ENCODE results near the gene SLMAP. TPM values are rescaled to one million over a fixed set of nuclear protein-coding genes. Genes with fewer than 3 reads are reported as not detected.

SLMAP gene
- total RNA-seq, 1 donor from 2014 or later, result 55.6 TPM

- intact Hi-C loops (cut with micrococcal nuclease), result no loop called here
These were observed 65.7 kb downstream of the SLMAP start for GRCh38 chr3:57821765-57822164.

GRCh38 chr3:57822686-57823085, 66.6 kb downstream of the SLMAP start:
- intact Hi-C loops (cut with micrococcal nuclease), result no loop called here

DNA sequence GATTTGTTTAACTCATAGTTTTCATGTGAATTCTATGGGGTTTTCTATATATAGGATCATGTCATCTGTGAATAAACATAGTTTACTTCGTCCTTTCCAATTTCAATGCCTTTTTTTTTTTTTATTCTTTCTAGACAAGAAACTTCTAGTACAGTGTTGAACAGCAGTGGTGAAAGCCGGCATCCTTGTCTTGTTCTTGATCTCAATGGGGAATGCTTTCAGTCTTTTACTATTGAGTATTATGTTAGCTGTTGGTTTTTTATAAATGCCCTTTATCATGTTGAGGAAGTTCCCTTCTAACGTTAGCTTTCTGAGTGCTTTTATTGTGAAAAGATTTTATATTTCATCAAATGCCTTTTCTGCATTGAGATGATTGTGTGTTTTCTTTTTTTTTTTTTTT, 69.0 kb downstream of the SLMAP start:
- intact Hi-C loops (cut with micrococcal nuclease), result loop anchor here (5.0 kb wide), 2 partner anchors 68 to 268 kb away; partner anchors contain the start of genes PDE12 and SLMAP

DNA sequence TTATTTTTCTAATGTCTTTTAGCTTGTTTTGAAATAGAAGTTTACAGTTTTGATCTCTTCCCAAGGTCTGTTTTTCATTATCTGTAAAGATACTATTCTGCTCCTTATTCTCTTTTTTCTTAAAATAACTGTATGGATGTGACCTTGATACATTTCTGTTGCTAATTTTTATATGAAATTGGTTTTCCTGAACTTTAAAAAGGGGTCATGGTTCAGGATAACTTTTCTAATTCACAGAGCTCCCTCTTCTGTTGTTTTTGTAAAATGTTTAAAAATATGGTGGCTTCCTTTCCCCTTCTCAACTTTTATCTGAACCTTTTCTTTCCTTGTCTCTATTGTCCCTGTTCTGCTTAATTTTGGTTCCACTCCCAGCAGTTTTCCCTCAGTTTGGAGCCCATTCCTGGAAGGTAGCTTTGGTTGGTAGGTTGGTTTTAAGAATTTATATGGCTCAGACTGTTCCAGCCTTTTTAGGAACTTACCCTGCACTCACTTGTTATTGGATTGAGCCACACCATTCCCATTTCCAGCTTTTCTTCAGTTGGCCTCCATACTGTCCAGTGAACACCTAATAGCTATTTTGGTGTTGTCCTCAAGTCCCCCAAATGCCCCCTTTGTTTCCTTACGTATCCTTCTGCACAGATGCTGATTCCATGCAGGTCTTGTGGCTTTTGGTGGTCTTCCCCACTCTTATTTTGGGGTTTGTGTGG, 70.3 kb downstream of the SLMAP start:
- intact Hi-C loops (cut with micrococcal nuclease), result loop anchor here (5.0 kb wide), 2 partner anchors 69 to 269 kb away; partner anchors contain the start of genes PDE12 and SLMAP

- intact Hi-C loops (cut with micrococcal nuclease), result loop anchor here (5.0 kb wide), 2 partner anchors 70 to 270 kb away; partner anchors contain the start of genes PDE12 and SLMAP
These were observed 71.0 kb downstream of the SLMAP start for GRCh38 chr3:57826952-57827723.

DNA sequence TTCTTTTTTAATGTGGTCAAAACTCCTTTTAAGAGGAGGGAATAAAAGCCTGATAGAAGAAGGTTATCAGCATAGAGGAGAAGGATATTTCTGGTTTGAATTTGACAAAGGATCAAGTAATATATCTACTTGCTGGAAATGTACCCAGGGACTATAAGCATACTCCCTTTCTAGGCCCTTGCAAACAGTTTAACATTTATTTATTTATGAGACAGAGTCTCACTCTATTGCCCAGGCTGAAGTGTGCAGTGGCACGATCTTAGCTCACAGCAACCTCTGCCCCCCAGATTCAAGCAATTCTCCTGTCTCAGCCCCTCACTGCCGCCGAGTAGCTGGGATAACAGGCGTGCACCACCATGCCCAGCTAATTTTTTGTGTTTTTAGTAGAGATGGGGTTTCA, 71.6 kb downstream of the SLMAP start:
- intact Hi-C loops (cut with micrococcal nuclease), result loop anchor here (5.0 kb wide), 2 partner anchors 70 to 270 kb away; partner anchors contain the start of genes PDE12 and SLMAP

DNA sequence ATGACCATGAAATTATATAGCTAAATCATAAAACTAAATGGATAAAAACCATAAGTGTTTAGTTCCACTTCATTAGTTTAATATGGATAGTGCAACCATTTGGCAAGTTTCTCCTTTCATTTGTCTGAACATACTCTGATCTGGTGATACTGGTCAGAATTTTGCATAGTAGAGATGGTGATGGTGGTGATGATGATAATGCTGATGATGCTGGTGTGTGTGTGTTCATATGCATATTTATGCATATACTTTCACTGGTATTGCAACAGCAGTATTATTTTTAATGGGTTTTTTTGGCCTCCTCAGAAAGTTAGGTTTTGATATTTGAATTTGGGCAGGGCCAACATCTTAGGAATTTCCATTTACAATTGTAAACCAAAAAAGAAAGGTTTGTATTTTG, 76.4 kb downstream of the SLMAP start:
- intact Hi-C loops (cut with micrococcal nuclease), result no loop called here

- intact Hi-C loops (cut with micrococcal nuclease), result no loop called here
These were observed 76.8 kb downstream of the SLMAP start for GRCh38 chr3:57832900-57833313.

GRCh38 chr3:57833763-57834162, 77.7 kb downstream of the SLMAP start:
- intact Hi-C loops (cut with micrococcal nuclease), result no loop called here

- intact Hi-C loops (cut with micrococcal nuclease), result no loop called here
These were observed 81.6 kb downstream of the SLMAP start for GRCh38 chr3:57837686-57838085.

- intact Hi-C loops (cut with micrococcal nuclease), result no loop called here
These were observed 82.5 kb downstream of the SLMAP start for GRCh38 chr3:57838627-57839026.

- intact Hi-C loops (cut with micrococcal nuclease), result no loop called here
These were observed 84.4 kb downstream of the SLMAP start for GRCh38 chr3:57840473-57840872.

DNA sequence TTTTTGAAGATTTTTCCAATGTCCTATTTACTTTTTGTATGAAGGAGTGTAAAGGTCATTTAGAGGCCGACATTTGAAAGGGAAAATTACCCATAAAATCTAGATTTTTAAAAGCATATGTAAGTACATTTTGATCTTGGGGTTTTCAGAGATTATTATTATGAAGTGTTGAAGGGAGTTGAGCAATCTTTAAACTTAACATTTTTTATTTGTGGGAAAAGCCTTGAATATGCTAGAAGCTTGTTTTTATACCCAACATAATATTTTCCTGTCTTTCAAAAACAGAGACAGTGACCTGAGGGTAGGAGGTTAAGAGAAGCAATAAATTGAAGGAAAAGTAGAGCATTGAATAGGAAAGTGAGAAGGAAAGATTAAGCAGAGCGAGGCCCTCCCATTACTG, 85.7 kb downstream of the SLMAP start:
- intact Hi-C loops (cut with micrococcal nuclease), result no loop called here

DNA sequence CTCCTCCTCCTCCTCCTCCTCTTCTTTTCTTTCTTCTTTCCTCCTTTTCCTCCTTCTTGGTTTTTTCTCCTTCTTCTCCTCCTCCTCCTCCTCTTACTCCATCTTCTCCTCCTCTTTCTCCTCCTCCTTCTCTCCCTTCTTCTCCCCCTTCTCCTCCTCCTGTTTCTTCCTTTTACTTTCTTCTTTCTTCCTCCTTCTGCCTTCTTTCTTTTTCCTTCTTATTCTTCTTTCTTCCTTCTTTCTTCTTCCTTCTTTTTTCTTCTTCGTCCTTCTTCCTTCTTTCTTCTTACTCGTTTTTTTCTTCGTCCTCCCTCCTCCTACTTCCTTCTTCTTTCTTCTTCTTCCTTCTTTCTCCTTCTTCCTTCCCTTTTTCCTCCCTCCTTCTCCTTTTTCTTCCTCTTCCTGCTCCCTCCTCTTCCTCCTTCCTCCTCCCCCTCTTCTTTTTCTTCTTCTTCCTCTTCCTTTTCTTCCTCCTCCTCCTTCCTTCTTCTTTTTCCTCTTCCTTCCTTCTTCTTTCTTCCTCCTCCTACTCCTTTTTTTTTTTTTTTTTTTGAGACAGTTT, 92.1 kb downstream of the SLMAP start:
- intact Hi-C loops (cut with micrococcal nuclease), result no loop called here

GRCh38 chr3:57851304-57851703, 95.2 kb downstream of the SLMAP start:
- intact Hi-C loops (cut with micrococcal nuclease), result no loop called here

DNA sequence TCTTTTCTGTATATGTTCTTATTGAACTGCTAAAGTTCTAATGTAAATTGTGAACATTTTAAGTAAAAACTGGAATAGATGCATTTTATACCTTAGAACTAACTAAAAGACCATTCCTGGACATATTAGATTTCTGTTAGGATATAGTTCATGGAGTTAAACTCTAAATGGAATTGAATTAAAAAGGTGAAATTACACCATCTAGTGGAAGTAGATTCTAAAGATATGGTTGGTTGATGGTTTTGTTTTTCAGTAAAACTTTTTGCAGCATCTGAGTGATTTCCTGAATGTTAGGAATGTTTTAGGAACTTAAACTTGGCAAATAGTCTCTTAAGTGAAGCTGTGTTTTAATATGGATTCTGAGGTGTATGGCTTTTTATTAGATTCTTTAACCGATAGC, 96.8 kb downstream of the SLMAP start:
- intact Hi-C loops (cut with micrococcal nuclease), result no loop called here

DNA sequence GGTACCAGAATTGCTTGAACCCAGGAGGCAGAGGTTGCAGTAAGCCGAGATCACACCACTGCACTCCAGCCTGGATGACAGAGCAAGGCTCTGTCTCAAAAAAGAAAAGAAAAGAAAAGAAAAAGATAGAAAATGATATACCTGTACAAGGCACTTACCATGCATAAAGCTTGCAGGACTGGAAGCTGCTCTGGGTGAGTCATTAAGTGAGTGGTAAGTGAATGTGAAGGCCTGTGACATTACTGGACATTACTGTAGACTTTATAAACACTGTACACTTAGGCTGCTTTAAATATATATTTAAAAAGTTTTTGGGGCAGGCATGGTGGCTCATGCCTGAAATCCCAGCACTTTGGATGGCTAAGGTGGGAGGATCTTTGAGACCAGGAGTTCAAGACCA, 99.2 kb downstream of the SLMAP start:
- intact Hi-C loops (cut with micrococcal nuclease), result no loop called here

- intact Hi-C loops (cut with micrococcal nuclease), result loop anchor here (1.0 to 2.0 kb wide), 2 partner anchors 459 to 685 kb away; no protein-coding TSS in a partner anchor
These were observed 99.8 kb downstream of the SLMAP start for GRCh38 chr3:57855943-57856342.

- intact Hi-C loops (cut with micrococcal nuclease), result loop anchor here (1.0 to 2.0 kb wide), 2 partner anchors 459 to 686 kb away; no protein-coding TSS in a partner anchor
These were observed 100.6 kb downstream of the SLMAP start for GRCh38 chr3:57856675-57857074.

- intact Hi-C loops (cut with micrococcal nuclease), result no loop called here
These were observed 106.8 kb downstream of the SLMAP start for GRCh38 chr3:57862894-57863293.

GRCh38 chr3:57863380-57863779, 107.3 kb downstream of the SLMAP start:
- intact Hi-C loops (cut with micrococcal nuclease), result no loop called here

GRCh38 chr3:57864853-57865252, 108.7 kb downstream of the SLMAP start:
- intact Hi-C loops (cut with micrococcal nuclease), result no loop called here
